GM23338 (cell line): ENCODE measurements around the gene ADCY7. TPM values are rescaled to one million over a fixed set of nuclear protein-coding genes. Genes with fewer than 3 reads are reported as not detected.

Experiments used
- ATAC-seq: fragments of 200-7000 bp; cut with Tn5 transposase; 3 replicates; pipeline ENCODE4 v1.9.1; 2020
- DNase-seq: peaks from one replicate; pipeline ENCODE4 v3.0.0-alpha.2; 2015; ENCODE audit warnings: low spot score
- H2AFZ ChIP-seq: fragments of 200-600 bp; sonication (generic); 2 replicates; pipeline ENCODE4 v1.8.0; 2016; ENCODE audit warnings: antibody characterized with exemption, mild to moderate bottlenecking, moderate library complexity
- H3F3A ChIP-seq: fragments of 200-600 bp; sonication (generic); replicated peaks from 2 replicates; pipeline ENCODE4 v1.8.0; 2017; ENCODE audit warnings: antibody characterized with exemption, mixed run types, low read depth
- H3K27ac ChIP-seq: fragments of 200-600 bp; sonication (generic); 2 replicates; pipeline ENCODE4 v1.6.1; 2016; ENCODE audit warnings: low read depth
- H3K27me3 ChIP-seq: fragments of 200-600 bp; sonication (generic); 2 replicates; pipeline ENCODE4 v1.8.0; 2016; ENCODE audit warnings: mild to moderate bottlenecking, mixed run types, moderate library complexity; ENCODE audit not compliant: insufficient read depth
- H3K36me3 ChIP-seq: fragments of 200-600 bp; sonication (generic); 2 replicates; pipeline ENCODE4 v1.8.0; 2016; ENCODE audit warnings: mild to moderate bottlenecking; ENCODE audit not compliant: insufficient read depth
- H3K4me1 ChIP-seq: fragments of 200-600 bp; sonication (generic); 2 replicates; pipeline ENCODE4 v1.8.0; 2016; ENCODE audit warnings: mild to moderate bottlenecking, moderate library complexity; ENCODE audit not compliant: insufficient read depth
- H3K4me2 ChIP-seq: fragments of 200-600 bp; sonication (generic); 2 replicates; pipeline ENCODE4 v1.7.1; 2017; ENCODE audit warnings: mixed run types
- H3K4me3 ChIP-seq: fragments of 200-600 bp; sonication (generic); 2 replicates; pipeline ENCODE4 v1.6.1; 2016; ENCODE audit warnings: mixed run types
- H3K79me2 ChIP-seq: fragments of 200-600 bp; sonication (generic); replicated peaks from 2 replicates; pipeline ENCODE4 v1.8.0; 2017; ENCODE audit warnings: mild to moderate bottlenecking; ENCODE audit not compliant: insufficient read depth
- H3K9me2 ChIP-seq: fragments of 200-600 bp; sonication (generic); 2 replicates; pipeline ENCODE4 v1.8.0; 2017; ENCODE audit not compliant: insufficient read depth
- H4K20me1 ChIP-seq: fragments of 200-600 bp; sonication (generic); replicated peaks from 2 replicates; pipeline ENCODE4 v1.8.0; 2017; ENCODE audit warnings: mild to moderate bottlenecking; ENCODE audit not compliant: insufficient read depth
- H3K27ac Mint-ChIP-seq: 2 replicates; pipeline ENCODE4 v1.8.0; 2020; ENCODE audit warnings: inconsistent platforms, mild to moderate bottlenecking, moderate library complexity, mixed read lengths
- H3K27me3 Mint-ChIP-seq: 3 replicates; pipeline ENCODE4 v1.8.0; 2022; ENCODE audit warnings: low read depth, mild to moderate bottlenecking, moderate library complexity, mixed read lengths, inconsistent platforms; ENCODE audit not compliant: insufficient read depth, poor library complexity
- H3K36me3 Mint-ChIP-seq: 3 replicates; pipeline ENCODE4 v1.8.0; 2021; ENCODE audit warnings: low read depth, mild to moderate bottlenecking, inconsistent platforms, moderate library complexity, mixed read lengths
- H3K4me1 Mint-ChIP-seq: 3 replicates; pipeline ENCODE4 v1.8.0; 2020; ENCODE audit warnings: mild to moderate bottlenecking, inconsistent platforms, mixed read lengths
- H3K4me3 Mint-ChIP-seq: 3 replicates; pipeline ENCODE4 v1.8.0; 2021; ENCODE audit warnings: moderate library complexity, mild to moderate bottlenecking, inconsistent platforms, mixed read lengths
- H3K9me3 Mint-ChIP-seq: 3 replicates; pipeline ENCODE4 v1.8.0; 2020; ENCODE audit warnings: moderate library complexity, mild to moderate bottlenecking, inconsistent platforms, mixed read lengths
- CREB1 ChIP-seq: fragments of 250-450 bp; sonication (Bioruptor Pico); IDR thresholded peaks from 2 replicates; pipeline ENCODE4 v1.5.0; 2020; ENCODE audit warnings: low read depth, mild to moderate bottlenecking, moderate library complexity
- CTCF ChIP-seq, 2 experiments: fragments of 200-600 bp in 1 of 2; sonication (generic) in 1 of 2; conservative IDR thresholded peaks; 2 replicates each; pipeline versions ENCODE4 v1.5.1 to v1.6.1; 2016 to 2017; ENCODE audit warnings: antibody characterized with exemption in 2 of 2, low read depth in 2 of 2, mild to moderate bottlenecking in 2 of 2, moderate library complexity in 1 of 2
- EZH2 ChIP-seq: fragments of 200-600 bp; sonication (generic); IDR thresholded peaks from one replicate; pipeline ENCODE4 v1.8.0; 2017; ENCODE audit warnings: antibody characterized with exemption, mild to moderate bottlenecking, low read depth; ENCODE audit not compliant: unreplicated experiment
- EZH2phosphoT487 ChIP-seq: fragments of 200-600 bp; sonication (generic); IDR thresholded peaks from one replicate; pipeline ENCODE4 v1.8.1; 2018; ENCODE audit warnings: antibody characterized with exemption; ENCODE audit not compliant: unreplicated experiment
- JUNB ChIP-seq: IDR thresholded peaks from one replicate; pipeline ENCODE4 v1.6.1; 2016; ENCODE audit warnings: antibody characterized with exemption; ENCODE audit not compliant: unreplicated experiment
- NANOG ChIP-seq: IDR thresholded peaks from 2 replicates; pipeline ENCODE4 v1.6.1; 2016; ENCODE audit warnings: antibody characterized with exemption, borderline replicate concordance
- POLR2AphosphoS5 ChIP-seq: IDR thresholded peaks from 2 replicates; pipeline ENCODE4 v1.6.1; 2016; ENCODE audit warnings: antibody characterized with exemption, low read depth
- REST ChIP-seq: IDR thresholded peaks from one replicate; pipeline ENCODE4 v1.6.1; 2018; ENCODE audit warnings: antibody characterized with exemption; ENCODE audit not compliant: unreplicated experiment
- STAT1 ChIP-seq: IDR thresholded peaks from one replicate; pipeline ENCODE4 v1.6.1; 2016; ENCODE audit warnings: antibody characterized with exemption; ENCODE audit not compliant: unreplicated experiment
- ZNF114 ChIP-seq: fragments of 250-450 bp; sonication (Bioruptor Pico); IDR thresholded peaks from 2 replicates; pipeline ENCODE4 v1.5.0; 2020; ENCODE audit warnings: mild to moderate bottlenecking, moderate library complexity
- ZNF331 ChIP-seq: fragments of 250-450 bp; sonication (Bioruptor Pico); IDR thresholded peaks from 2 replicates; pipeline ENCODE4 v1.5.0; 2020; ENCODE audit warnings: low read depth, mild to moderate bottlenecking, moderate library complexity
- polyA plus RNA-seq: library from polyadenylated mRNA; unstranded; fragments of >200 nt; fragmentation: Nextera tagmentation; extraction: Ambion mirVana; gene quantifications from 2 replicates; pipeline ENCODE4 v1.2.1, GENCODE V29; 2016
- total RNA-seq: library from RNA; depleted of rRNA; stranded (reverse); fragments of >200 nt; shearing (Covaris generic); gene quantifications from 2 replicates; pipeline ENCODE4 v1.2.3, GENCODE V29; 2014
- TF ChIP-seq, protein P1 (sequence below): IDR thresholded peaks from 2 replicates; pipeline ENCODE4 v1.6.1; 2016; ENCODE audit warnings: antibody characterized with exemption
- TF ChIP-seq, protein P2 (sequence below): fragments of 250-450 bp; sonication (Bioruptor Pico); IDR thresholded peaks from 2 replicates; pipeline ENCODE4 v1.5.0; 2020; ENCODE audit warnings: mild to moderate bottlenecking, moderate library complexity

The ADCY7 gene
- total and polyA plus RNA-seq, 2 experiments from 2014 or later, result 2.4 to 10.5 TPM

DNA sequence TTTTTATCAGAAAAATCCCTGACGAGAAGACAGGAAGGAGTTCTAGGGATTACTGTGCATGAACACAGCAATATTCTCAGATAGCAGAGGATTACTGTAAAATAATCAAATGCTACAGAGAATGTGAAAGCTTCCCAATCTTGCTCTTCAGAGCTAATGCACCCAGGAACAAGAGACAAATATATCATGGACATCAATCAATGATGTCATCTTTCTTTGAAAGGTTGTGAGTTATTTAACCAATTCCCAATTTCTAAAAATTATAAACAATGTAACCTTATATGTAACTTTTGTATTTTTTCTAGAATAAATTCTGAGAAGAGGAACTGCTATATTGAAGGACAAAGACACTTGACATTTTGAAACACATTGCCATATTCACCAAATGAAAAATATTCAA, 56.0 kb downstream of the ADCY7 start:
- no peaks in the 10 kb centered on the region for H3K79me2 ChIP-seq
- DNase-seq (no peak), ATAC-seq (no peak)
- no peak overlapping the region for H3K4me2 ChIP-seq
- Mint-ChIP-seq H3K4me1 (no peaks in the 10 kb centered on the region), H3K27ac (no peak overlapping the region), H3K4me3 (no peak overlapping the region), H3K9me3 (no peaks in the 10 kb centered on the region), H3K27me3 (no peaks in the 10 kb centered on the region), H3K36me3 (peaks cover 73% of the 10 kb centered on the region)
- no peaks in the 10 kb centered on the region for H3K4me1 ChIP-seq
- H3K27ac ChIP-seq, result no peak overlapping the region
- no peak overlapping the region for H3K4me3 ChIP-seq
- no peaks in the 10 kb centered on the region for H3K9me2 ChIP-seq
- H3F3A ChIP-seq, result no peaks in the 10 kb centered on the region
- peaks cover 38% of the 10 kb centered on the region for H3K36me3 ChIP-seq
- no peaks in the 10 kb centered on the region for H3K27me3 ChIP-seq
- TF ChIP-seq, protein P1, sequence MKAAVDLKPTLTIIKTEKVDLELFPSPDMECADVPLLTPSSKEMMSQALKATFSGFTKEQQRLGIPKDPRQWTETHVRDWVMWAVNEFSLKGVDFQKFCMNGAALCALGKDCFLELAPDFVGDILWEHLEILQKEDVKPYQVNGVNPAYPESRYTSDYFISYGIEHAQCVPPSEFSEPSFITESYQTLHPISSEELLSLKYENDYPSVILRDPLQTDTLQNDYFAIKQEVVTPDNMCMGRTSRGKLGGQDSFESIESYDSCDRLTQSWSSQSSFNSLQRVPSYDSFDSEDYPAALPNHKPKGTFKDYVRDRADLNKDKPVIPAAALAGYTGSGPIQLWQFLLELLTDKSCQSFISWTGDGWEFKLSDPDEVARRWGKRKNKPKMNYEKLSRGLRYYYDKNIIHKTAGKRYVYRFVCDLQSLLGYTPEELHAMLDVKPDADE, result no peak
- TF ChIP-seq, protein P2, sequence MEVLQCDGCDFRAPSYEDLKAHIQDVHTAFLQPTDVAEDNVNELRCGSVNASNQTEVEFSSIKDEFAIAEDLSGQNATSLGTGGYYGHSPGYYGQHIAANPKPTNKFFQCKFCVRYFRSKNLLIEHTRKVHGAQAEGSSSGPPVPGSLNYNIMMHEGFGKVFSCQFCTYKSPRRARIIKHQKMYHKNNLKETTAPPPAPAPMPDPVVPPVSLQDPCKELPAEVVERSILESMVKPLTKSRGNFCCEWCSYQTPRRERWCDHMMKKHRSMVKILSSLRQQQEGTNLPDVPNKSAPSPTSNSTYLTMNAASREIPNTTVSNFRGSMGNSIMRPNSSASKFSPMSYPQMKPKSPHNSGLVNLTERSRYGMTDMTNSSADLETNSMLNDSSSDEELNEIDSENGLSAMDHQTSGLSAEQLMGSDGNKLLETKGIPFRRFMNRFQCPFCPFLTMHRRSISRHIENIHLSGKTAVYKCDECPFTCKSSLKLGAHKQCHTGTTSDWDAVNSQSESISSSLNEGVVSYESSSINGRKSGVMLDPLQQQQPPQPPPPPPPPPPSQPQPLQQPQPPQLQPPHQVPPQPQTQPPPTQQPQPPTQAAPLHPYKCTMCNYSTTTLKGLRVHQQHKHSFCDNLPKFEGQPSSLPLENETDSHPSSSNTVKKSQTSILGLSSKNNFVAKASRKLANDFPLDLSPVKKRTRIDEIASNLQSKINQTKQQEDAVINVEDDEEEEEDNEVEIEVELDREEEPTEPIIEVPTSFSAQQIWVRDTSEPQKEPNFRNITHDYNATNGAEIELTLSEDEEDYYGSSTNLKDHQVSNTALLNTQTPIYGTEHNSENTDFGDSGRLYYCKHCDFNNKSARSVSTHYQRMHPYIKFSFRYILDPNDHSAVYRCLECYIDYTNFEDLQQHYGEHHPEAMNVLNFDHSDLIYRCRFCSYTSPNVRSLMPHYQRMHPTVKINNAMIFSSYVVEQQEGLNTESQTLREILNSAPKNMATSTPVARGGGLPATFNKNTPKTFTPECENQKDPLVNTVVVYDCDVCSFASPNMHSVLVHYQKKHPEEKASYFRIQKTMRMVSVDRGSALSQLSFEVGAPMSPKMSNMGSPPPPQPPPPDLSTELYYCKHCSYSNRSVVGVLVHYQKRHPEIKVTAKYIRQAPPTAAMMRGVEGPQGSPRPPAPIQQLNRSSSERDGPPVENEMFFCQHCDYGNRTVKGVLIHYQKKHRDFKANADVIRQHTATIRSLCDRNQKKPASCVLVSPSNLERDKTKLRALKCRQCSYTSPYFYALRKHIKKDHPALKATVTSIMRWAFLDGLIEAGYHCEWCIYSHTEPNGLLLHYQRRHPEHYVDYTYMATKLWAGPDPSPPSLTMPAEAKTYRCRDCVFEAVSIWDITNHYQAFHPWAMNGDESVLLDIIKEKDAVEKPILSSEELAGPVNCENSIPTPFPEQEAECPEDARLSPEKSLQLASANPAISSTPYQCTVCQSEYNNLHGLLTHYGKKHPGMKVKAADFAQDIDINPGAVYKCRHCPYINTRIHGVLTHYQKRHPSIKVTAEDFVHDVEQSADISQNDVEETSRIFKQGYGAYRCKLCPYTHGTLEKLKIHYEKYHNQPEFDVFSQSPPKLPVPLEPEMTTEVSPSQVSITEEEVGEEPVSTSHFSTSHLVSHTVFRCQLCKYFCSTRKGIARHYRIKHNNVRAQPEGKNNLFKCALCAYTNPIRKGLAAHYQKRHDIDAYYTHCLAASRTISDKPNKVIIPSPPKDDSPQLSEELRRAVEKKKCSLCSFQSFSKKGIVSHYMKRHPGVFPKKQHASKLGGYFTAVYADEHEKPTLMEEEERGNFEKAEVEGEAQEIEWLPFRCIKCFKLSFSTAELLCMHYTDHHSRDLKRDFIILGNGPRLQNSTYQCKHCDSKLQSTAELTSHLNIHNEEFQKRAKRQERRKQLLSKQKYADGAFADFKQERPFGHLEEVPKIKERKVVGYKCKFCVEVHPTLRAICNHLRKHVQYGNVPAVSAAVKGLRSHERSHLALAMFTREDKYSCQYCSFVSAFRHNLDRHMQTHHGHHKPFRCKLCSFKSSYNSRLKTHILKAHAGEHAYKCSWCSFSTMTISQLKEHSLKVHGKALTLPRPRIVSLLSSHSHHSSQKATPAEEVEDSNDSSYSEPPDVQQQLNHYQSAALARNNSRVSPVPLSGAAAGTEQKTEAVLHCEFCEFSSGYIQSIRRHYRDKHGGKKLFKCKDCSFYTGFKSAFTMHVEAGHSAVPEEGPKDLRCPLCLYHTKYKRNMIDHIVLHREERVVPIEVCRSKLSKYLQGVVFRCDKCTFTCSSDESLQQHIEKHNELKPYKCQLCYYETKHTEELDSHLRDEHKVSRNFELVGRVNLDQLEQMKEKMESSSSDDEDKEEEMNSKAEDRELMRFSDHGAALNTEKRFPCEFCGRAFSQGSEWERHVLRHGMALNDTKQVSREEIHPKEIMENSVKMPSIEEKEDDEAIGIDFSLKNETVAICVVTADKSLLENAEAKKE (CRISPR knock-in tag), result no peak
- no peak for TF ChIP-seq CREB1 (CRISPR knock-in tag)
- TF ChIP-seq REST, result no peak
- no peak for TF ChIP-seq ZNF331 (CRISPR knock-in tag)
- TF ChIP-seq CTCF (conservative IDR thresholded peaks at IDR 0.05; ENCODE audit: low read depth in 2 of 2), result no peak
- TF ChIP-seq POLR2AphosphoS5, result no peak
- no peak for TF ChIP-seq JUNB
- no peak for TF ChIP-seq EZH2
- TF ChIP-seq EZH2phosphoT487, result no peak
- no peak for TF ChIP-seq STAT1
- no peak for TF ChIP-seq ZNF114 (CRISPR knock-in tag)
- TF ChIP-seq NANOG, result no peak
- H2AFZ ChIP-seq, result no peak overlapping the region
- no peaks in the 10 kb centered on the region; the same call in 1 of the 2 replicates for H4K20me1 ChIP-seq
